Esophagus squamous epithelium (tissue), 4 donors: ENCODE data around the gene LAMA5.

Experiments
- CTCF ChIP-seq, 6 experiments: fragments of 450-650 bp in 4 of 6; fragments of 200-600 bp in 2 of 6; sonication (generic) in 2 of 6; IDR thresholded peaks; one replicate each; pipeline ENCODE4 v1.5.1; 2016 to 2019; ENCODE audit warnings: antibody characterized with exemption in 6 of 6, mild to moderate bottlenecking in 4 of 6, moderate library complexity in 4 of 6
- POLR2A ChIP-seq, 4 donors: fragments of 450-650 bp; IDR thresholded peaks; one replicate each; pipeline ENCODE4 v1.6.1; 2017; ENCODE audit warnings: antibody characterized with exemption in 4 of 4, mild to moderate bottlenecking in 4 of 4, moderate library complexity in 3 of 4

GRCh38 chr20:62266340-62266739 lies 100.8 kb downstream of the LAMA5 start:
- TF ChIP-seq POLR2A (IDR thresholded peaks at IDR 0.05) (no peak), CTCF (IDR thresholded peaks at IDR 0.05) (no peak)
